HG03460 (cell line): ENCODE results near the gene LDLRAD1.
A peak's percentile ranks its signal among the peaks of the same experiment; 100 is the strongest.
"Not testable (repeated sequence)": the region's sequence is repeated elsewhere in the genome, so short reads cannot be mapped to it uniquely, and the experiment has no call there.

Experiments used
- ATAC-seq: cut with Tn5 transposase; IDR thresholded peaks from one replicate; pipeline ENCODE4 v1.9.1; 2021; ENCODE audit not compliant: unreplicated experiment

LDLRAD1 gene, protein sequence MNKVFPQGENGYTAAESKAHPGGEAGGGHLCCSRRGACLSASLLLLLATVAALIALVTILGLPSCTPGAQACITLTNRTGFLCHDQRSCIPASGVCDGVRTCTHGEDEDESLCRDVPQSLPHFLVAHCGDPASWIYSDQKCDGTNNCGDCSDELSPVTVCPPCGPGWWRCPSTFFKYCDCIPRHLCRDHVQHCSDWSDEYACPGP

DNA sequence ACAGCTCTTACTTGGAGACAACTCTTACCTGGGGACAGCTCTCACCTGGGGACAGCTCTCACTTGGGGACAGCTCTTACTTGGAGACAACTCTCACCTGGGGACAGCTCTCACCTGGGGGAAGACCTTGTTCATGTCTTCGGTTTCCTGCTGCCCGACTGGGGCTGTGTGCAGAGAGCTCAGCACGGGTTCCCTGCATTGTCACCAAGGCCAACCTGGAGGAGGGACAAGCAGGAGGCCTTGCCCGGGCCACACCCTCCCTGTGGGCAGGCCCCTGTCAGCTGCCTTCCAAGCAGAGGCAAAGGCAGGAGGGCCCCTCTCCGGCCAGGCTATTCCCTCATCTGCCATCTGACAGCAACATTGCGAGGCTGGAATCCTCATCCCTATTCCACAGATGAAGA, at the start of gene LDLRAD1:
TSS of gene LDLRAD1 (minus strand) at position 208 of the 400 bp plus-strand sequence. CDS start at position 134, 74 bp downstream.
- ATAC-seq, result no peak

DNA sequence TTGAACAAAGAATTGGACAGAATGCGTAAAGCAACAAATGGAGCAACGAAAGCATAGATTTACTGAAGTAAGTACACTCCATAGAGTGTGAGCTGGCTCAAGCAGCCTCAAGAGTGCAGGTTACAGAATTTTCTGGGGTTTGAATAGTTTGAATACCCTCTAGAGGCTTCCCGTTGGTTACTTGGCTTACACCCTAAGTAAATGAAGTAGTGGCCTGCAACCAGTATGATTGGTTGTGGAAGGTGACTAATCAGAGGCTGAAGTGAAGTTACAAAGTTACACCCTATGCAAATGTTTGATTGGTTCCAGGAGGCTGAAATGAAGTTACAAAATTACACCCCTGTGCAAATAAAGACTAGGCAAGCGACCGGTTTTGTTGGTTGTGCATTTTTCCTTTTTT, 46.3 kb upstream of the LDLRAD1 start:
- ATAC-seq, result no peak

DNA sequence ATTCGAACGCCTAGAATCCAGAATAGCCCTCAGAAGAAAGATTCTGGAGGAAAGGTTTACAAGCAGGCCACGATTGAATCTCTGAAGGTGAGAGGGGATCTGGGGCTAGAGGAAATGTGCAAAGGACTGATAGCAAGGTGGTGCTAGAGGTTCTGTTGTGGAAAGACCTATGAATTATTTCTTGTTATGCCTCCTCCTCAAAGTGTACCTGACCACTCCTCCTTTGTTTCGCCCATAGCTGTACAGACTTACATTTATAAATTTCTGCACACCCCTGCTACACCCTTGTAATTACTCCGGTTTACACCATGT, 36.4 kb upstream of the LDLRAD1 start:
- ATAC-seq, result no peak

DNA sequence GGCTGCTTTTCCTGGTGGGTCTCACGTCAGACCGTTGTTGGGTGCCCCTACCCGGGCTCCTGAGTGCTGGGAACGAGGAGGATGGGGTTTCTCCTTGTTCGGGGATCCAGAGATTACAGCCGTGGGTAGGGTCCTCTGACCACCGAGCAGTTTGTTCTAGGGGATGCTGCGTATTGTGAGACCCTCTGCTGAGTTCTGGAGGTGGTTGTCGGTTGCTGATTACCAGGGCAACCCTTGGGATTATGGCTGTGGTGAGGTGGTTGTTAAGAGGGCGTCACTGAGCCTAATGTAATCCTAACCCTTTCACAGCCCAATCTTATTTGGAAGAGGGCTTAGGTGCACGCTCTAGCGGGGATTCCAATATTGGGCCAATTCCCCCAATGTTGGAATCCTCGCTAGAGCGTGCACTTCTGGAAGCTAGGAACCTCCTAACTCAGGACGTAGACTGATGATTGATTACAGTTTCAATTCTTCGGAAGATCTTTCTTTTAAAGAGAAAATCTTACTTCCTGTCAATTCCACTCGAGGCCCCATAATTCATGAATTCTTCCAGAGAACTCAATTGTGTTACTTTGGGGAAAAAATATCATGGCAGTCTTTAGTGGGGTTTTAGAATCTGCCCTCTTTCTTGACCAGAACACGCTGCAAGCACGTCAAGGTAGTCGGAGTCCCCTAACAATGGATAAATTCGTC, 35.9 kb upstream of the LDLRAD1 start:
- ATAC-seq, result no peak

DNA sequence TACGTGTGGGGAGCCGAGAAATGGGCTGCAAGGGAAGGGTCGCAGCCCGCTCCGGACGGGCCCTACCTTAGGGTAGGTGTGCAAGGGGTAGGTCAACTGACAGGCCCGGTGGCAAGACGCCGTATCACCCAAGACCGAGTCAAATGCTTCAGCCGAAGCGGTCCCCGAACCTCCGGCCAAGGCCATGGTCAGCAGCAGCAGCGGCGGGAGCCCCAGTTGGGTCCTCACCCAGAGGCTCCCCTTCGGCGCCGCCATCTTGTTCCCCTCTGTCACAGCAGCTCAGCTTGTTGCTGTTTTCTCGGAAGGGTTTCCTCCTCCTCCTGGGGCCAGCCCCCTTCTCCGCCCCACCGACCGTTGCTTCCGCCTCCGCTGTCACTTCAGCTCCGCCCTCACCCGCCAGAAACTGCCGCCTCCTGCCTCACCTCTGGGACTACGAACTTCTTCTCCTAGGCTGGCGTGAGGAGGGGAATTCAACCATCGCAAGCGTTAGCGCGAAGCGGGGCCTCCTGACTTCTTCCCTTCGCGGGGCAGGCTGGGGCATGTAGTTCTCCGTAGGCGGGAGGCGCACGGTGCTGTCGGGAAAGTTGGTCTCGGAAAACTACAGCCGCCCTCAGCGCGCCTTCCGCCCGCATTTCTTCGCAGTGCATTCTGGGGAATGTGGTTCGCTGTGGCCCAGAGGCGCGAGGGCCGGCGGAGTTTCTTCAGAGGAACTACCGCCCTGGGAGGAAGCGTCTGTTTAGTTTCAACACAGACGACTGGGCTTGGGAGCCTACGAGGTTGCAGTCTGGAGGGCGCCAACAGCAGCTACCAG, 35.2 kb upstream of the LDLRAD1 start, which contains the start of the genes TCEANC2 and TMEM59:
TSS of gene TCEANC2 (plus strand) at position 675 of the 811 bp plus-strand sequence. CDS start 815 bp downstream, outside the sequence.
TSS of gene TMEM59 (minus strand) at position 271 of the 811 bp plus-strand sequence. CDS start at position 255, 16 bp downstream.
- peak; percentile 89 for ATAC-seq

DNA sequence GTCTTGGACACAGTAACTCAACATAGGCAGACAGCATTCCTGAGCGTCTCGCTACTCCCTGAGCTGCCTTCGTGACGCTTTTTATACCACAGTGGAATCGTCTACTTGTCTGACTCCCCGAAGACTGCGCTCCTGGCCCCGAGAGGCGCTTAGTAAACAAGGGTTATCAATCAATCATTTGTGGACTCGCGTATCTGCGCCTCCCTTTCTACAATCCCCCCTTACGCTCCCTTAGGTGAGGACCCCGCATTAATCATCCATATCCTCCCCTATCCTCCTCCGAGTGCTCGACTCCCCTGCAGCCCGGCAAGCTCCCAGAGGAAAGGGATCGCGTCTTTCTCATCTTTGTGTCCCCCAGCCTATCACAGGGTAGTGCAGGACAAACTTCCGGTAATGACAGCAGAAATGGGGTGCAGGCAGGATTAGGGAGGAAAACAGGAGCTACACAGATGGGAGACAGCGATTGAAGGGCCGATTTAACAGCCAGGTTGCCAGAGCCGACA, 34.5 kb upstream of the LDLRAD1 start:
- peak; percentile 22 for ATAC-seq

DNA sequence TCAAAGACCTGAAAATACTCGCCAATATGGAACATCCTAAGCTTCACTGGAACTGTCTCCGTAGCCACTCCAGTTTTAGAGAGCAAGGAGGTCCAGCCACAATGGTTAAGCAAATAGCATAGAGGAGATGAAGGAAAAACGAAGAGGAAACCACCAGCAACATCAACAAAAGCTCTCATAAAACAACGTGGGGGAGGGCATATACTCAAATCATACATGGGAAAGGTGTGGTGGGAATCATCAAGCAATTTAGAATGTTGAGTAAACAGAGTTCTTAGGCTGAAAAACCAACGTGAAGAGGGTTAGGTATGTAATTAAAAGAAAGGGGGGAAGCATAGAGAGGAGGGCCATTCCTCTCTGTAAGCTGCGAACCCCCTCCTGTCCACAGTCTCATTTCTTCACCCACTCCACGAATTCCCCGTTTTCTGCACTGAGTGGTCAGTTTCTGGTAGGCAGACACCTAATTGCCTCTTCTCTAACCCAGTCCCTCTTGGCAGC, 34.0 kb upstream of the LDLRAD1 start:
- ATAC-seq, result no peak

DNA sequence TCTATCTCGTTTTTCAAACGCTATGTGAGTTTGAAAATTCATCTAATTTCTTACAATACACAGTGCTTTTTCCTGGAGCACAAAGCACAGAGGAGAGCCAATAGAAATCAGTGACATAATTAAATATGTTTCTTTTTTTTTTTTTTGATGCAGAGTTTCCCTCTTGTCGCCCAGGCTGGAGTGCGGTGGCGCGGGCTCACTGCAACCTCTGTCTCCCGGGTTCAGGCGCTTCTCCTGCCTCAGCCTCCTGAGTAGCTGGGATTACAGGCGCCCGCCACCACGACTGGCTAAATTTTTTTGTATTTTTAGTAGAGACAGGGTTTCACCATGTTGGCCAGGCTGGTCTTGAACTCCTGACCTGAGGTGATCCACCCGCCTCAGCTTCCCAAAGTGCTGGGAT, 32.4 kb upstream of the LDLRAD1 start:
- ATAC-seq, result not testable (repeated sequence)

DNA sequence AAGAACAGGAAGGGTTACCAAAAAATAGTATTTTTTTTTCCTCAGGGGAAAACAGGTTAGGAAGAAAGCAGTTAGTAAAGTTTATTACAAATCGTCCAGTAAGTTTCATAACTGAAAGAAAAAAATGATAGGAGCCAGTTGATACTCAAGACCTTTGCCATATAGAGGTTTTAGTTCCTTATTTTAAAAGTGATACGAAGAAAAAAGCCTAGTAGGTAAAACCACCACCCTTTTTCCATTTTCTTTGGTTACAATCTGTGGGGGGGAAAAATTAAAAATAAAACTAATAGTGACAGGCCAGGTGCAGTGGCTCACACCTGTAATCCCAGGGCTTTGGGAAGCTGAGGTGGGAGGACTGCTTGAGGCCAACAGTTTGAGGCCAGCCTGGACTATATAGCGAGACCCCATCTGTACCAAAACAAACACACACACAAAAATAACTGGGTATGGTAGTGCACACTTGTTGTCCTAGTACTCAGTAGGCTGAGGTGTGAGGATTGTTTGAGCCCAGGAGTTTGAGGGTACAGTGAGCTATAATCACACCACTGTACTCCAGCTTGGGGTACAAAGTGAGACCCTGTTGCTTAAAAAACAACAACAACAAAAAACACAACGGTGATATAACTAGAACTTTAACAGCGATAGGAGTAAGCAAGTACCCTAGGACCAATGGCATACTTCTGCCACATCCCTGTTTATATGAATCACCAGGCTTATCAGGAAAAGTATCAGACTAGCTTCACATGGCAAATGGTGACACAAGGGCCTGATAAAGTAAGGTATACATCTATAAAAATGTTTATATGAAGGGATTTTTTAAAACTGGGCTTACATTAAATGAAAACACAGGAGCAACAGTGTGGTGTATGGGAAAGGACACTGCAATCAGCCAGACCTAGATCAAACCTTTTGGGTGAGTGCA, 29.7 kb upstream of the LDLRAD1 start:
- ATAC-seq, result no peak

DNA sequence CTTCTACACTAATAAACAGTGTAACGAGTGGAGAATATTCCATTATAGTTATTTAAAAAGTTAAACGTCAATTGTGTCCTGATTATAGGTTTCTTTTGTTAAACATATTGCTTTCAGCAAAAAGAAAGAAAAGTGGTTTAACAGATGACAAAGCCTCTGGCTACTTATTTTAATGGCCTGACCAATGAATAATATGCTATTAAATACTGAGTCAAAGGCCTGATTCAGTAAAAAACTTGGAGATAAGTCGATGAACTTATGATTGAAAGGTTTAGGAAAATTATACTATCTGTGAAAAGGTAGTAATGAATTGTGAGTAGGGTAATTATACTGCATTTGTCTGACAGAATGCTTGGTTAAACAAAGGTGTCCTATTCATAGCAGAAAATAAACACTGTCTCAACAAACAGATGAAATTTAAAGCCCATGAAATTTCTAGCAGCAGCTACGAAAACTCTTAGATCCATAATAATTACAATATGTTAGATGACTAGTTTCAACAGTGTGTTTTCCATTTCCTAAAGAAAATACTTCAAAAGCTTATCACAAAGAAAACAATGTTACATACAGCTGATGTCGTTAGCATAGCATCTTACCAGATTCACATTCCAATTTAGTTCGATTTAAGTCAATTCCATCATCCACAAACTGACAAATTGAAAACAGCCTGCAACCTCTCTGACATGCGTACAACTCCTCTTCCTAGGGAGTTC, 28.8 kb upstream of the LDLRAD1 start:
- ATAC-seq, result no peak

DNA sequence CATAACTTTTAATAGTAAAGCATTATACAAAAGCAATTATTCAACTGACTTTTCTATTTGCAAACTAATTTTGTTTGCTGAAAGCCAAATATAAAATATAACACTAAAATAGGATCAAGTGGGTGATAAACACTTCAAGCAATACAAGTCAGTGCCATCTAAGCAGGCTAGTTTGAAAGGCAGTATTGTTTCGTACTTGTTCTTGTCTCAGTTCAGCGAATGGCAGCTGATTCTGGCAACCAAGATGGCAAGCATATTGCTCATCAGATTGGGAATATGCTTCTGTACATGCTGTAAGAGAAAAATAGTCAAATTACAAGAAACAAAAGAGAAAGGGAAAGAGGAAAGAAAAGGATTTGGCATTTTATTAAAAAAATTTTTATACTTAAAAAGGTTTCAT, 27.5 kb upstream of the LDLRAD1 start:
- ATAC-seq, result no peak

DNA sequence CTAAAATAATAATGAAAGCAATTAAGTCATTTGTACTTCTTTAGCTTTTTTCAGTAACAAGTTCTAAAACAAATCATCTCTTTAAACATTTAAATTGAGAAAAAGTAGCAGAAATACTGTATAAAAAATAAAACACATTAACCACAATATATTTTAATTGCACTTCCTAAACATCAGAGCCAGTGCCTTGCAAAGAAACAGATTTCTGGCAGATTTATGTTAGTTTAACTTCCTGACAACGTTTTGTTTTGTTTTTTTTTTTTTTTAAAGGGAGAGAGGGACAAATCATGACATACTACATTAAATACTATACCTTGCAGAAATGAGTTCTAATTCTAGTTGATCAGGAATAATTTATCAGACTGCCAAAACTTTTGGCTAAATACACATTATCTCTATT, 23.8 kb upstream of the LDLRAD1 start:
- ATAC-seq, result no peak

DNA sequence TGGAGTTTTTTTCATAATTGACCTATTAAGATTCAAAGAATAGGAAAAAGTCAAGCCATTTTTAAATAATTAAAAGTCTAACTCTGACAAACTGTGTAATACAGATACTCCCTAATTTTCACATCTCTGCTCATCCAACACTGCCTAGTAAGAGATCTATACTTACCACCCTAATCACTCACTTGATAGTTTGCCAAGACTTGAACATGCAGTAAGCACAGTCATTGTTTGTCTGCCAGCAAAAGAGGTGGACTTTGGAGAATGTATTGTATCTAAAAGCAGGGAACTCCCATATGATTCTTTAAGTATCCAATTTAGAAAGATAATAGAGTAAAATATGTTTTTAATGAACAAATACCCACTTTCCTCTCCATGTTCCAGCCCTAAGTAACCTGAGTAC, 19.5 kb upstream of the LDLRAD1 start:
- no peak for ATAC-seq

DNA sequence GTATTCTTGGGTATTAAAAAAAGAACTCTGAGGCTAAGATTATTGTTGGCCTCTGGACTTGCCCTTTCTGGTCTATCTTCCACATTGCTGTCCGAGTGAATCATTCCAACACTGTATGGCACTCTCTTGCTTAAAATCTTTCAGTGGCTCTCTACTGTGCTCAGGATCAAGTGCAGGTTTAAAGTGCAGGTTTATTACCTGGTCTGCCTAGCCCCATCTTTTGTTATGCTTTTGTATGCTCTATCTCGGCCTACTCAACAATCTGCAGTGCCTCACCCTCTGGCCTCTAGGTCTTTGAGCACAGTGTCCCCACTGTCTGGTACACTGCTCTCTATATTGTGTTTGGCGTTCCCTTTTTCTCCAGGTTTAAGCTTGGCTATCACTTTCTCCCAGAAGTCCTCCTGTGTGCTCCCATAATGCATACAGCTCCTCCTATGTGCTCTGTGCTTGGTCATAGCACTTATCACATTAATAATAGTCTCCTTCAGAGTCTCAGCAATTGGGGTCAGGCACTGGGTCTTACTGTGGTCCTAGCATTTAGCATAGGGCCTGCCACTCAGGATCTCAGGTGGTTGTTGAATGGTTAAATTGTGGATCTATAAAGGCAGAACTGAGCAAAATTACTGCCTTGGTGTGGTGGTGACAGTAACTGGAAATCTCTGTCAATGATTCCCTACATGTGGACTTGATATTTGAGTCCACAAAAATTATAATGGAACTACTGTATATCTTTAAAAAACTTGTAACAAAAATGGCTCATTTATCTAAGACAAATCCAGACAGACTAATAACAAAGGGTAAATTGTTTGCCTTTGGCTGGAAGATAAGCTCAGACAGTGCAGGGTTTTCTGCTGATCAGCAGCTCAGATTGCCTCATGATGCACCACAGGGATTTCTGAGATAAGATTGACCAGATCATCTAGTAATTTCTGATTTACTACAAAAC, 10.6 kb upstream of the LDLRAD1 start:
- ATAC-seq, result no peak

DNA sequence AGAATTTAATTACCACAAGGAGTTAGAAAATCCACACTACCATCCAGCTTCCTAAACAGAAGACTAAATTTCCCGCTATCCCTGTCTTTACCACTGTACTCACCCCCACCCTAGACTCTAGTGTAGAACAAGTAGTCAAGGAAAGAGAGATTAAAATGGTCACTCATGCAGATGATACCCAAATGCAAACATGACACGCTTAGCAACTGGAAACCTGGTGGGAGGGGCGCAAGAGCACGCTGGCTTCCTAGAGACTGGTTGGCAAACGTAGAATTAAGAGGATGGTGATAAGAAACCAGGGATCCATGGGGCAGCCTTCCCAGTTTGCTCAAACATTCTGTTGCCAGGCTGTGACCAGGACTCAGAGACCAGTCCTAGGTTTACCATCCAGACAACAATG, 9.9 kb upstream of the LDLRAD1 start:
- ATAC-seq, result no peak

DNA sequence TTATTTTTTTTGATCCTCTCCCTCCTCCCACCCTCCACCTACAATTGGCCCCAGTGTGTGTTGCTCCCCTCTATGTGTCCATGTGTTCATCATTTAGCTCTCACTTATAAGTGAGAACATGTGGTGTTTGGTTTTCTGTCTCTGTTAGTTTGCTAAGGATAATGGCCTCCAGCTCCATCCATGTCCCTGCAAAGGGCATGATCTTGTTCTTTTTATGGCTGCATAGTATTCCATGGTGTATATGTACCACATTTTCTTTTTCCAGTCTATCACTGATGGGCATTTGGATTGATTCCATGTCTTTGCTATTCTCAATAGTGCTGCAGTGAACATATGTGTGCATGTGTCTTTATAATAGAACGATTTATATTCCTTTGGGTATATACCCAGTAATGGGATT, 6.8 kb upstream of the LDLRAD1 start:
- ATAC-seq, result not testable (repeated sequence)

DNA sequence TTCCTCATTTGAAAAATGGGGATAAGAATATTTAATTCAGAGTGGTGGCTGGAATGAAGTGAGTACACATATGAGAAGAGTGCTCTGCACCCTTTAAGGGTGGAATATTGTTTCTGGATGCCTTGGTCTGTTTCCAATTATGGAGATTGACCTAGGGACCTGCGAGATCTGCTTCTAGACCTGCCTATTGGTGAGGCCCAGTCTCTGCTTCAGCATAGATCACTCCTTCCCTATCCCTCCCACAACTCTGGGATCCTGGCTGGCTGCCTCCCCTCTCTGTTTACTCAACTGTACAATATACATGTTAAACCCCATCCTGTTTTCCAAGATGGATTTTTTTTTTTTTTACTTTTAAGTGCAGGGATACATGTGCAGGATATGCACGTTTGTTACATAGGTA, 6.4 kb upstream of the LDLRAD1 start:
- ATAC-seq, result no peak

DNA sequence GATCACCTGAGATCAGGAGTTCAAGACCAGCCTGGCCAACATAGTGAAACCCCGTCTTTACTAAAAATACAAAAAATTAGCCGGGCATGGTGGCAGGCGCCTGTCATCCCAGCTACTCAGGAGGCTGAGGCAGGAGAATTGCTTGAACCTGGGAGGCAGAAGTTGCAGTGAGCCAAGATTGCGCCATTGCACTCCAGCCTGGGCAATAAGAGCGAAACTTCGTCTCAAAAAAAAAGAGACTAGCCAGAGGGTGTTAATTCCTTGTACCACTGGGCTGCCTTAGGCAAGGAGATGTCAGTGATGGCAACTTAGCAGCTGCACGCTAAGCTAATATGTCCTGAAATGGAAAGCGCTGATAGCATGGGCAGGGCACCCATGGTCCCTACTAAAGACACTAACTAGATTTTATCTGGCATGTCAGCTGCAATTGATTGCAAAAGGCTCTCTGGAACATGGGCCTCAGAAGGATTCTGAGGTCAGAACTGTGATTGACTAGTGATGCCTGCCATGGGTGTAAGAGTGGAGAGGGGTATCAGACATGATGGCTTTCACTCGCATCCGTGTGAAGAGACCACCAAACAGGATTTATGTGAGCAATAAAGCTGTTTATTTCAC, 1.7 kb upstream of the LDLRAD1 start:
- ATAC-seq, result not testable (repeated sequence)
